Breast epithelium (tissue), 3 donors: ENCODE data around the gene NSUN2.

Source experiments
- CTCF ChIP-seq, 3 donors: fragments of 450-650 bp; IDR thresholded peaks; one replicate each; pipeline ENCODE4 v1.5.1; 2016 to 2017; ENCODE audit warnings: antibody characterized with exemption in 3 of 3, mild to moderate bottlenecking in 3 of 3, moderate library complexity in 3 of 3
- POLR2A ChIP-seq: fragments of 450-650 bp; IDR thresholded peaks from one replicate; pipeline ENCODE4 v1.6.1; 2016; ENCODE audit warnings: antibody characterized with exemption, mild to moderate bottlenecking, moderate library complexity
- POLR2AphosphoS5 ChIP-seq, 3 donors: sonication (generic); formaldehyde crosslinking; IDR thresholded peaks; one replicate each; pipeline ENCODE4 v1.6.1; 2017; ENCODE audit warnings: antibody characterized with exemption in 3 of 3

- TF ChIP-seq CTCF (IDR thresholded peaks at IDR 0.05) (no peak), POLR2A (no peak), POLR2AphosphoS5 (IDR thresholded peaks at IDR 0.05) (no peak)
Measured at GRCh38 chr5:6675784-6676491, 43.1 kb upstream of the NSUN2 start.
